ENCODE measurements around the gene HOMEZ.

DNA sequence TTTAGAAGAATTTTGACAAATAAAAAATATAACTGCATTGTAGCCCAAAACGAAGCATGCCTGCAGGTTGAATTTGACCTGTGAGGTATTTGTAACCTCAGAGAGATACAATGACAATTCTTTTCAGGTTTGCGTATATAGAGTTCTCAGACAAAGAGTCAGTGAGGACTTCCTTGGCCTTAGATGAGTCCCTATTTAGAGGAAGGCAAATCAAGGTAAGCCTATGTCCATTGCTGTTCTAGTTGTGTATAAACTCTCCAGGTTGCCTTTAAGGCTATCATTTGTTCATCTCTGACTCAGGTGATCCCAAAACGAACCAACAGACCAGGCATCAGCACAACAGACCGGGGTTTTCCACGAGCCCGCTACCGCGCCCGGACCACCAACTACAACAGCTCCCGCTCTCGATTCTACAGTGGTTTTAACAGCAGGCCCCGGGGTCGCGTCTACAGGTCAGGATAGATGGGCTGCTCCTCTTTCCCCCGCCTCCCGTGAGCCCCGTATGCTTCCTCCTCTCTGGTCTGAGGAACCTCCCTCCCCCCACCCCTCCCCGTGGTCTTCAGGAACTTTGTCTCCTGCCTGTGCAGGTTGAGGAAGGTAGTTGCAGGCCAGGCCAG, 38.0 kb upstream of the HOMEZ start:
- TF ChIP-seq ARNT (IDR thresholded peaks at IDR 0.05) = no peak
- TF ChIP-seq NFRKB (IDR thresholded peaks at IDR 0.05) = no peak
- no peak for TF ChIP-seq HDGF (IDR thresholded peaks at IDR 0.05; ENCODE audit: borderline replicate concordance)
- TF ChIP-seq FOXM1 (IDR thresholded peaks at IDR 0.05; ENCODE audit: borderline replicate concordance) = no peak
- TF ChIP-seq ZNF384 (IDR thresholded peaks at IDR 0.05) = no peak
- no peak for TF ChIP-seq L3MBTL2 (conservative IDR thresholded peaks at IDR 0.05)
- TF ChIP-seq SP1 (IDR thresholded peaks at IDR 0.05) = no peak
- TF ChIP-seq BHLHE40 (IDR thresholded peaks at IDR 0.05; ENCODE audit: borderline replicate concordance) = no peak
- TF ChIP-seq TARDBP (IDR thresholded peaks at IDR 0.05) = no peak
- TF ChIP-seq FOXA1 (IDR thresholded peaks at IDR 0.05) = no peak
- TF ChIP-seq, protein P1, sequence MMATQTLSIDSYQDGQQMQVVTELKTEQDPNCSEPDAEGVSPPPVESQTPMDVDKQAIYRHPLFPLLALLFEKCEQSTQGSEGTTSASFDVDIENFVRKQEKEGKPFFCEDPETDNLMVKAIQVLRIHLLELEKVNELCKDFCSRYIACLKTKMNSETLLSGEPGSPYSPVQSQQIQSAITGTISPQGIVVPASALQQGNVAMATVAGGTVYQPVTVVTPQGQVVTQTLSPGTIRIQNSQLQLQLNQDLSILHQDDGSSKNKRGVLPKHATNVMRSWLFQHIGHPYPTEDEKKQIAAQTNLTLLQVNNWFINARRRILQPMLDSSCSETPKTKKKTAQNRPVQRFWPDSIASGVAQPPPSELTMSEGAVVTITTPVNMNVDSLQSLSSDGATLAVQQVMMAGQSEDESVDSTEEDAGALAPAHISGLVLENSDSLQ (IDR thresholded peaks at IDR 0.05) = no peak
- no peak for TF ChIP-seq CTBP1 (IDR thresholded peaks at IDR 0.05; ENCODE audit: borderline replicate concordance)
